Ovary (tissue), 9 donors: ENCODE measurements around the gene P2RY8. TPM values are rescaled to one million over a fixed set of nuclear protein-coding genes. Genes with fewer than 3 reads are reported as not detected.
A peak's percentile ranks its signal among the peaks of the same experiment; 100 is the strongest.
"Not testable (repeated sequence)": the region's sequence is repeated elsewhere in the genome, so short reads cannot be mapped to it uniquely, and the experiment has no call there.

Experiments used
- DNase-seq, 5 donors: peaks; one replicate each; pipeline ENCODE4 v3.0.0-alpha.2; 2019 to 2020
- H3K27ac ChIP-seq, 2 donors: fragments of 200-600 bp; one replicate each; pipeline versions ENCODE4 v1.5.1 to v1.8.0; 2019 to 2022
- H3K27me3 ChIP-seq: fragments of 200-600 bp; one replicate; pipeline ENCODE4 v1.8.0; 2022
- H3K36me3 ChIP-seq: fragments of 200-600 bp; sonication (generic); one replicate; pipeline ENCODE4 v1.5.1; 2019
- H3K4me1 ChIP-seq: one replicate; pipeline ENCODE4 v1.8.1; 2013; ENCODE audit warnings: mild to moderate bottlenecking, moderate library complexity; ENCODE audit not compliant: insufficient read depth
- H3K4me3 ChIP-seq: fragments of 200-600 bp; sonication (generic); one replicate; pipeline ENCODE4 v1.5.1; 2017
- H3K9me3 ChIP-seq, 2 donors: fragments of 200-600 bp in 1 of 2; sonication (generic) in 1 of 2; one replicate each; pipeline versions ENCODE4 v1.5.1 to v1.8.1; 2013 to 2019; ENCODE audit warnings: mild to moderate bottlenecking in 1 of 2, moderate library complexity in 1 of 2
- CTCF ChIP-seq, 3 donors: fragments of 450-650 bp in 2 of 3; fragments of 200-600 bp in 1 of 3; IDR thresholded peaks; one replicate each; pipeline versions ENCODE4 v1.5.1 to v1.8.0; 2016 to 2022; ENCODE audit warnings: antibody characterized with exemption in 3 of 3, mild to moderate bottlenecking in 1 of 3
- EP300 ChIP-seq: sonication (generic); formaldehyde crosslinking; IDR thresholded peaks from one replicate; pipeline ENCODE4 v1.6.1; 2017; ENCODE audit warnings: antibody characterized with exemption
- POLR2A ChIP-seq: fragments of 450-650 bp; IDR thresholded peaks from one replicate; pipeline ENCODE4 v1.6.1; 2017; ENCODE audit warnings: antibody characterized with exemption, mild to moderate bottlenecking, moderate library complexity
- WGBS, 3 donors: extraction: QIAGEN DNeasy Blood & Tissue Kit in 1 of 3; methylation state at CpG; one replicate each; pipeline versions ENCODE4 v1.1.5 to v1.1.7; 2013 to 2017; 5-methylcytosine and 5-hydroxymethylcytosine counted together
- intact Hi-C, 4 donors: fragments of 100-400 bp; cut with DNase I; formaldehyde crosslinking; loops; one replicate each; pipeline versions ENCODE4 v1.11.0 to v1.15.1; 2022 to 2023
- polyA plus RNA-seq, 2 donors: library from polyadenylated mRNA; stranded (reverse); fragments of 200-250 nt in 1 of 2; fragments of 350-450 nt in 1 of 2; fragmentation: Illumina TruSeq in 1 of 2; extraction: RNeasy Lipid Tissue Mini Kit (QIAGEN cat#74804) in 1 of 2; gene quantifications; one replicate each; pipeline ENCODE4 v1.2.3, GENCODE V29; 2013 to 2014
- total RNA-seq, 7 donors: library from RNA; depleted of rRNA in 2 of 7; stranded (reverse); fragments of >200 nt in 2 of 7; fragmentation: NEBNext Ultra II Directional in 3 of 7; extraction: Animal tissue kit (Norgen Biotek cat#: 25700) in 3 of 7; gene quantifications; one replicate each; pipeline versions ENCODE4 v1.1.0 to v1.2.4, GENCODE V29; 2016 to 2023
- donor health status: DM: no; HTN: no; CAD: no; lungs with moderate emphysema.
- donor health status: DM: no; HTN: no; CAD: no.
- donor health status: Bipolar disorder and iron deficiency.
- donor health status: DM: yes; HTN: yes; CAD: no.
- donor health status: DM: no; HTN: no; CAD: no.
- donor health status: DM: yes; HTN: yes; CAD: no.

P2RY8 gene
- total and polyA plus RNA-seq, 9 donors, result 0.48 to 1.4 (median 0.99) TPM

- no peaks in the 10 kb centered on the region for H3K9me3 ChIP-seq
- no peaks in the 10 kb centered on the region for H3K27me3 ChIP-seq
- H3K36me3 ChIP-seq, result no peaks in the 10 kb centered on the region
- no peak overlapping the region for H3K4me3 ChIP-seq
- DNase-seq, result no peak
- H3K27ac ChIP-seq, result no peak overlapping the region
- 89 to 98% (median 97%) methylated on average over 2 of the region's 2 CpGs for WGBS, 3 donors
- H3K4me1 ChIP-seq, result peaks cover 7% of the 10 kb centered on the region
- TF ChIP-seq CTCF (IDR thresholded peaks at IDR 0.05) (no peak), EP300 (no peak), POLR2A (no peak)
- intact Hi-C loops, result loop anchor here in 3 of 4 donors (5.0 to 10.0 kb wide), 4 partner anchors 143 to 1155 kb away; partner anchors contain the start of gene AKAP17A (in 2 of the 3)
These were observed 87.2 kb downstream of the P2RY8 start for GRCh38 chrX:1449823-1450149.

- TF ChIP-seq EP300, result no peak
- no peak for TF ChIP-seq CTCF (IDR thresholded peaks at IDR 0.05)
- no peak for TF ChIP-seq POLR2A
- Histone ChIP-seq H3K36me3 (no peaks in the 10 kb centered on the region), H3K27me3 (no peaks in the 10 kb centered on the region), H3K4me3 (no peak overlapping the region), H3K27ac (no peak overlapping the region), H3K4me1 (peaks cover 7% of the 10 kb centered on the region), H3K9me3 (no peaks in the 10 kb centered on the region)
- 87 to 91% (median 88%) methylated on average over 9 of the region's 9 CpGs for WGBS, 3 donors
- peak in 1 of 5 donors; percentile 25 for DNase-seq
- intact Hi-C loops, result no loop called here
These were observed 87.8 kb downstream of the P2RY8 start for GRCh38 chrX:1449036-1449822.

- intact Hi-C loops, H3K27me3 ChIP-seq, H3K9me3 ChIP-seq, H3K27ac ChIP-seq, H3K4me1 ChIP-seq, H3K36me3 ChIP-seq, H3K4me3 ChIP-seq: not testable (repeated sequence)
- peak in 2 of 5 donors; percentile 2 to 6 for DNase-seq
- 96 to 98% (median 97%) methylated on average over 5 of the region's 5 CpGs for WGBS, 3 donors
These were observed 88.4 kb downstream of the P2RY8 start for GRCh38 chrX:1448573-1449001.

GRCh38 chrX:1447969-1448572 lies 88.9 kb downstream of the P2RY8 start:
- H3K4me1 ChIP-seq, H3K27me3 ChIP-seq, H3K9me3 ChIP-seq, intact Hi-C loops, H3K27ac ChIP-seq, H3K36me3 ChIP-seq, H3K4me3 ChIP-seq: not testable (repeated sequence)
- peak in 2 of 5 donors; percentile 12 to 25 for DNase-seq
- 92 to 99% (median 94%) methylated on average over 8 of the region's 8 CpGs for WGBS, 3 donors

GRCh38 chrX:1446984-1447968 lies 89.7 kb downstream of the P2RY8 start:
- intact Hi-C loops, H3K27me3 ChIP-seq, H3K4me1 ChIP-seq, H3K27ac ChIP-seq, H3K4me3 ChIP-seq, H3K36me3 ChIP-seq, H3K9me3 ChIP-seq: not testable (repeated sequence)
- 93 to 96% (median 94%) methylated on average over 13 of the region's 13 CpGs for WGBS, 3 donors
- peak in 2 of 5 donors; percentile 6 to 16 for DNase-seq
